Activated CD8-positive, alpha-beta memory T cell treated with anti-CD3 and anti-CD28 coated beads for 36 hours (primary cell): Measurements from ENCODE around the gene TIMM10B. TPM values are rescaled to one million over a fixed set of nuclear protein-coding genes. Genes with fewer than 3 reads are reported as not detected.

Source experiments
- CTCF ChIA-PET: fragments of 350-600 bp; sonication (Branson Sonifier 250); formaldehyde crosslinking; loops from one replicate; lab custom pipeline; 2021; ENCODE audit warnings: antibody characterized with exemption; lab: Charles Lee
- POLR2A ChIA-PET: fragments of 350-600 bp; sonication (Branson Sonifier 250); formaldehyde crosslinking; loops from one replicate; lab custom pipeline; 2021; ENCODE audit warnings: antibody characterized with exemption; lab: Charles Lee
- total RNA-seq, 2 experiments: library from RNA; stranded (reverse); gene quantifications; one replicate each; pipeline ENCODE4 v1.2.3, GENCODE V29; 2021

Gene TIMM10B
- 10 to 100 TPM; 44.2 to 45.8 TPM for total RNA-seq

GRCh38 chr11:6481012-6481923, at the start of gene TIMM10B, which contains the start of gene ARFIP2:
TSS of gene TIMM10B (plus strand) at chr11:6481501. CDS start at chr11:6481517, 16 bp downstream.
TSS of gene ARFIP2 (minus strand) at chr11:6481331. CDS start at chr11:6480421, 910 bp downstream.
- CTCF ChIA-PET, result interaction anchor here (1.0 to 1.7 kb wide), 4 partner anchors 19 to 102 kb away, joined by 3 to 5 read pairs (median 3); no protein-coding TSS in a partner anchor
- POLR2A ChIA-PET, result interaction anchor here (0.9 to 1.8 kb wide), 8 partner anchors 7 to 138 kb away, joined by 3 to 10 read pairs (median 6); partner anchors contain the start of genes APBB1, ILK, RRP8 and SMPD1

- CTCF ChIA-PET, result no interaction called here
- POLR2A ChIA-PET, result no interaction called here
These were observed 49.4 kb upstream of the TIMM10B start for GRCh38 chr11:6431861-6432260.

GRCh38 chr11:6433998-6434660, 47.2 kb upstream of the TIMM10B start:
- CTCF ChIA-PET, result no interaction called here
- POLR2A ChIA-PET, result no interaction called here

DNA sequence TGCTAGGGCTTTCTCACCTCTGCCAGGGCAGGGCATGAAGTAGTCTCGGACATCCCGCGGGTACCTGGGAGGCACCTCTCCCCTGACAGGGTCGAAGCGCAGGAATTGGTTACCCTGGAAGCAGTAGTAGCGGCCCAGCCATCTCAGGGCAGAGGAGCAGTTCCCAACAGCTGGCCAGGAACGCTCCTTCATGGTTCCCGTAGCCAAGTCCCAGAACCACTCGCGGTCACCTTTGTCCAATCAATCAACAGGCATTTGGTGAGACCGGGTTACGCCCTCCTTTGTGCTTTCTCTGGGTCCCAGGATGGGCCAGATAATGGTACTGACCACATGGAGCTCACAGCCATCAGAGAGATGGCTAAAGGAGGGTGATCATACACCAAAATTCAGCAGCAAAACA, 43.9 kb upstream of the TIMM10B start:
- POLR2A ChIA-PET, result no interaction called here
- CTCF ChIA-PET, result interaction anchor here (1.0 to 12.5 kb wide), 2 partner anchors 62 to 84 kb away, joined by 3 to 195 read pairs; no protein-coding TSS in a partner anchor

DNA sequence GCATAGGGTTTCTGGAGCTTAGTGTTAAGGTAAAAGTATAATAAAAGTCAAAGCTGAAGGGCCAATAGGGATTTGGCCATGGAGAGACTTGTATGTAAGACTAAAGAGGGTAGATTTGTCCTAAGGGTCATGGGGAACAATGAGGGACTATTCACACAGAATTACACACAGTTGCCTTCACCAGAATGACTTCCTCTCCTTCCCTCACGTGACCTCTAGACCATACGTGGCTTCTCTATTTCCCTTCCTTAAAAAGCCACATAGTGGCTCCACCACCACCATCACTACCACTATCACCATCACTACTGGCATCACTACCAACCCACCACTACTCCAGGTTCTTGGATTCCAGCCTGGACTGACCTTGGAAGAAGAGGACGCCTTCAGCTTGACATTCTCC, 43.3 kb upstream of the TIMM10B start:
- CTCF ChIA-PET, result interaction anchor here (1.0 to 12.5 kb wide), 4 partner anchors 15 to 84 kb away, joined by 3 to 195 read pairs (median 4); no protein-coding TSS in a partner anchor
- POLR2A ChIA-PET, result no interaction called here

DNA sequence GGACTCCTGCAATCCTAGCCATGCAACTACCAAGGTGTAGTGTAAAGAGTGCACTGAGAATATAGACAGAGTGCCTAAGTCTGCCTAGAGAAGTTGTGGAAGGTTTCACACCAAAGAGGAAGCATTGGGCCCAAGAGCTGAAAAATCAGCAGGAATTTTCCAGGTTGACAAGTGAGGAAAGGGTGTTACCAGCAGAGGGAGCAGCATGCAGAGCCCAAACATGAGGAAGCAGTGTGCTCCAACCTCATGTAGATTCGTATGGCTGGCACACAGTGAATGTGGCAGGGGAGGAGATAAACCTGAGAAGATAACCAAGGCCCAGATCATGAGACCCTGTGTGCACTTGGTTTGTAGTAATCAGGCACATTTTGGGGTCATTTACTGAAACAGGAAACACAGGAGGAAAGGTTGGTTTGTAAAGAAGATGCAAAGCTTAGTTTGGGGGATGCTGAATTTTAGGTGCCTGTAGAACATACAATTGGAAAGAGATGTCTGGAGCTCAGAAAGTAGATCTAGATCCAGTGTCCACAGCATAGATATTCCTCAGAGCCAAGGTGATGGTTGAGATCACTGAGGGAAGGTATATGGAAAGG, 42.2 kb upstream of the TIMM10B start:
- ChIA-PET CTCF (interaction anchor here (0.6 to 12.5 kb wide), 7 partner anchors 12 to 1105 kb away, joined by 3 to 195 read pairs (median 3); partner anchors contain the start of gene APBB1), POLR2A (interaction anchor here (0.5 kb wide), 1 partner anchor 36 kb away, joined by 3 read pairs; no protein-coding TSS in a partner anchor)

- ChIA-PET POLR2A (no interaction called here), CTCF (interaction anchor here (12.5 kb wide), 1 partner anchor 66 kb away, joined by 195 read pairs; no protein-coding TSS in a partner anchor)
These were observed 40.4 kb upstream of the TIMM10B start, which contains the start of gene HPX for GRCh38 chr11:6440906-6441358. TSS of gene HPX (minus strand) at chr11:6440987. CDS start at chr11:6440963, 24 bp downstream.

DNA sequence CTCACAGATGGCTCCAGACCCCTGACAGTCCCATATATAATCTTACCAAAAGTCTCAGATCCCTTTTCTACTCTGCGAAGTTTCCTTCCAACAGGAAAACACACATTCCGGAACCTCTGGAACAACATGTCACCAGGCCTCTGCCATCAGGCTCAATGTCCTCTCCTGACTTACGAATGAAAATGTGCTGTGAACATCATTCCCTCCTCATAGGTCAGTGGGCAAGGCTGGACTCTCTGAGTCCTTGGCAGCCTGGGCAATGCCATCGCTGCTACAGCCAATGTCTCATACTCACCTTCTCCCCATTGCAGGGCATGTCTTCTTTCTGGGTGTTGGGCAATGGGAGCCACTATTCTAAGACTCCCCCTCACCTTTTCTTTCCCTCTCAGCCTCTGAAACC, 38.9 kb upstream of the TIMM10B start:
- POLR2A ChIA-PET, result no interaction called here
- CTCF ChIA-PET, result interaction anchor here (0.7 to 12.5 kb wide), 9 partner anchors 11 to 91 kb away, joined by 3 to 195 read pairs (median 7); no protein-coding TSS in a partner anchor

DNA sequence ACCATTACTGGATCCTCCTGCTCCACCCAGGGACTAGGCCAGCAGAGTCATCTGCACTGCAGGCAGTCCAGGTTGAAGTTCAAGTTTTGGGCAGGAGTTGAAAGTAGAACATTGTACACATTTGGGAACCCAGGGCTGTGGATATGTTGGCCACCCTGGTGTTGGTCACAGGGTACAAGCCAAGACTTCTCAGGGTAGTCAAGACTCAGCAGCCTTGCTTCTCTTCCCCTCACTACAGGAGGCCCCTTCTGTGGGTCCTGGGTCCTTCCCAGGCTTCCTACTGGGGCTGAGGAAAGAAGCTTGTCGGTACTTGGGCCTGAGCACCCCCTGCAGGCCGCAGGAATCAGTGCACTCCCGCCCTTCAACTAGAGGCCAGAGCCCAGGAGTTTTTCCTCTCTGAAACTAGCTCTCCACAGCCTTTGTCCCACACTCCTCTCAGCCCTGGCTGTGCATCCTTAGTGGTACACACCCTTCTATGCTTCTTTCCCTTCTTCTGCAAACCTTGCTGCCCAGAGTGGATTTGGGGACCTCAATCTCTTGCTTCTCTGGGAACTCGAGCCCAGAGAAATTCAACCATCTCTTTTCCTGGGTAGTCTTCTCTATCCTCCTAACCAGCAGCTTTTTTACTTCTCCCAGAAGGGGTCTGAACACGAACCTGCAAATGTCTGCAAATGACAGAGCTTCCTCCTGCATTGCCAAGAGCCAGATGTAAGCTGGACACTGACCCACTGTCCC, 37.9 kb upstream of the TIMM10B start:
- ChIA-PET CTCF (interaction anchor here (0.6 to 12.5 kb wide), 23 partner anchors 8 to 203 kb away, joined by 3 to 195 read pairs (median 4); partner anchors contain the start of gene APBB1), POLR2A (interaction anchor here (1.1 kb wide), 1 partner anchor 64 kb away, joined by 6 read pairs; no protein-coding TSS in a partner anchor)

DNA sequence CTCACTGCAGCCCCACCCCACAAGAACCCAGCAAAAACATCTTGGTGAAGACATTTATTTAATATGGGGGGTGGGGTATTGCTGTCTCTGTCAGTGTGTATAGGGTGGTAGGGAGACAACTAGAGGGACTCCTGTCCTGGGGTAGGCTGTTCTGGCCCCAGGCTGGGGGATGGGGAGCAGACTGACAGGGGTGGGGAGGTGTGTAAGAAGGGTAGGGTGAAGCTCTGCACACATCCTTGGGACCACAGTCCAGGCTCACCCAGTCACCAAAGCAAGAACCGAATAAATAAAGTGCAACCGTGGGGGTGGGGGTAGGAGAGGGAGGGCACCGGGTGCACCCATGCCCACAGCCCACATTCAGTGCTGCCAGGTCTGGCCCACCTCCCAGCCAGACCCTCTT, 32.7 kb upstream of the TIMM10B start:
- POLR2A ChIA-PET, result no interaction called here
- CTCF ChIA-PET, result interaction anchor here (0.6 to 12.5 kb wide), 2 partner anchors 74 to 75 kb away, joined by 3 to 195 read pairs; no protein-coding TSS in a partner anchor

DNA sequence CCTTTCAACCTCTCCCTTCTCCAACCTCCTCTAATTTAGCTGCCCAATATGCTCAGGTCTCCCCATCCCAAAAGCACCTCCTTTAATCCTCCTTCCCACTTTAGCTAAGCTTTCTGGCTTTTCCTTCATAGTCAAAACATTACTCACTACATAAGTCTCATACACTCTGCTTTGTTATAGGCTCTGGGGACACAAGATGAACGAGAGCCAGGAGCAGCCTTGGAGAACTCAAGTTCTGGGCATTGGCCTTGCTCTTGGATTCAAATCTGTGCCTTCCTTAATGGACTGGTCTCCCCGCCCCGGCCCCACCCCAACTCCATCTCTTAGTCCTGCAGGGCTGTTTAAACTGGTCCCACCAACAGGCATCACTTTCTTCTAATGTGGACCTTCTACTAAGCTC, 29.1 kb upstream of the TIMM10B start:
- ChIA-PET CTCF (no interaction called here), POLR2A (no interaction called here)

DNA sequence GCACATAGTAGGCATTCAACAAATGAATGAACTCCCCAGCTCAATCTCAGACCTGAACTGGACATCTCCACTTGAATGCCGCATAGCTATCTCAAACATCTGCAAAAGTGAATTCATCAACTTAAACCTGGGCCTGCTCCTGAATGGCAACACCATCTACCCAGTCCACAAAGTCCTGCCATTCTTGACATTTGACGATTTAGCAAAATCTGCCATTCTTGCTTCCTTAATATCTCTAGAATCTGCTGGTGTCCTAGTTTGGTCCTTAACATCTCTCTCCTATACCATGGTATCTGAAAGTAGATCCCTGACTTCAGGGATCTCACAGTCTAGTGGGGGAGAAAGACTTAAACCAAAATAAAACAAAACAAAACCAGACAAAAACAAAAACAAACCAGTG, 28.1 kb upstream of the TIMM10B start:
- ChIA-PET CTCF (interaction anchor here (1.4 to 2.0 kb wide), 2 partner anchors 10 to 15 kb away, joined by 4 to 8 read pairs; no protein-coding TSS in a partner anchor), POLR2A (no interaction called here)

DNA sequence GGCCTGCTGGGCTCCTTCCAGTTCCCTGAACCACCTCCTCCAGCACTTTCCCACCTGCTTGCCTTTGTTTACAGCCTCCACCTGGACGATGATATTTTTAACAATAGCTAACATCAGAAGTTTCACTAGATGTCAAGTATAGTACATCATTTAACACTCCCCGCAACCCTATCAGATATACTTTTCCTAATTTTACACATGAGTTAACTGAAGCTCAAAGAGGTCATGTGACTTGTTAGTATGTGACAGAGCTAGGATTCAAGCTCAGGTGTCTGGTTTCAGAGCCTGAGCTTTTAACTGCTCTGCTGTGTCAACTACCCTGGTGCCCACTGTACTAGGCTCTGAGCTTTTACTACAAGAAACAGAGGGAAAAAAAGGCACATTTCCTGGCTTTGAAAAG, 26.2 kb upstream of the TIMM10B start:
- ChIA-PET CTCF (interaction anchor here (1.1 kb wide), 1 partner anchor 12 kb away, joined by 3 read pairs; no protein-coding TSS in a partner anchor), POLR2A (no interaction called here)

DNA sequence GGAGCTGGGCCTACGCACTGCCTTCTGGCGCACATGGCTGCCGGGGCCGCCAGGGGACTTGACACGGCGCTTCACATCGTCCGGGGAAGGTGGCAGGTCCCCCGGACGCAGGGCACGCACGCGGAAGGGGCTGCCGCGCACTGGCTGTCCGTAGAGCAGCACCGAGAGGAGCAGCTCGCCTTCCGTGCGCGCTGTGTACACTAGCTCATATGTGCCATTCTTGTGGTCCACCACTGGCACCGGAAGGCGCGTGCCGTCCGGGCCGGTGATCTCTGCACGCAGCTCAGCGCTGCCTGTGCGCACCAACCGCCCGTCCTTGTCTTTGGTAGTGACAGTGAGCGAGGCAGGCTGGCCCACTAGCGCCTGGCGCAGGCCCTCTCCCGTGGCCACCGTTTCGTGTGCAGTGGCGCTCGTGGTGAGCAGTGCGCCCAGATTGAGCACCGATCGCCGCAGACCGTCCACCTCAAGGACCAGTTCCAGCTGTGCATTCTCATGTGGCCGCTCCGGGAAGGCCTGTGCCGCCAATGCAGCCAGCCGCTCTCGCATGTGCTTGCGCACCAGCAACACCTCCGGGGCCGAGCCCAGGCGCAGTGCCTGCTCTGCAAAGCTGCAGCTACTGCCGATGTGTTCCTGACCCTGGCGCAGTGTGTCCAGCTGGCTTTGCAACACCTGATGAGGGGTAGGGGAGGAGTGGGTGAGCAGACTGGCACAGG, 24.8 kb upstream of the TIMM10B start:
- ChIA-PET POLR2A (no interaction called here), CTCF (no interaction called here)

GRCh38 chr11:6457581-6458320, 23.6 kb upstream of the TIMM10B start:
- ChIA-PET POLR2A (no interaction called here), CTCF (no interaction called here)

DNA sequence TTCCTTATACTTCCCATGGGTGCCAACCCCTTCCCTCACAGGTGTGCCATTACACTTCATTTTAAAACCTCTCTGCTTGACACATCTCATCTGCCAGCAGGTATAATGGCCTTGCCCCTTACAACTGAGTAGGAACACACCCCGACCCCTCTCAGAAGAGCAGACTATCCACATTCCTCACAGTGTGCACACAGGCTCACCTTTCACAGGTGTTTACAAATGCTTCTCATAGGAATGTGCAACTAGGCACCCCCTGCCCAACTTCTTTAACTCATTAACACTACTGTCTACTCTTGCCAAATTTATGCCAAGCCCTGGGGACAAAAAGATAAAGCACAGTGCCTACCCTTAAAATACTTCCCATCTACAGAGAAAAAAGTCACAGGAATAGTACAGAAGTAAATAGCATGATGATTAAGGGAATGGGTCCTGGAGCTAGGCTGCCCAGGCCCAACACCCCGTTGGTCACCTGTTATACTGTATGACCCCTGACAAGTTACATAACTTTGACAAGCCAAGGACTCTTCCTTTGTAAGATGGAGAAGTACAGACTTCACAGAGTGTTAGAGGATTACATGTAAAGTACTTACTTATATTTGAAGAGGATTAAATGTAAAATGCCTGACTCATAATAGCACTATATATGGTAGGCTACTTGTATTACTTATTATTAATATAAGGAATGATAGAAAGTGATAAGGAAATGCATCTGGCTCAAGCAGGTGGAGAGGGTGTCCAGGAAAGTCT, 22.8 kb upstream of the TIMM10B start:
- ChIA-PET CTCF (interaction anchor here (1.0 kb wide), 1 partner anchor 79 kb away, joined by 4 read pairs; no protein-coding TSS in a partner anchor), POLR2A (no interaction called here)
